Mesendoderm (in vitro differentiated cells): ENCODE measurements around the gene EFCAB11.

Experiments used
- DNase-seq: peaks from one replicate; pipeline ENCODE4 v3.0.0; 2013
- H2AK5ac ChIP-seq: 2 replicates; pipeline ENCODE4 v1.6.1; 2013; ENCODE audit warnings: low read length, inconsistent platforms
- H2BK120ac ChIP-seq: 2 replicates; pipeline ENCODE4 v1.6.1; 2013; ENCODE audit warnings: low read depth, mild to moderate bottlenecking, low read length, moderate library complexity, mixed read lengths
- H2BK15ac ChIP-seq: replicated peaks from 2 replicates; pipeline ENCODE4 v1.6.1; 2013; ENCODE audit warnings: low read depth, mild to moderate bottlenecking, moderate library complexity
- H2BK5ac ChIP-seq: 2 replicates; pipeline ENCODE4 v1.6.1; 2013; ENCODE audit warnings: low read length, inconsistent platforms
- H3K18ac ChIP-seq: 2 replicates; pipeline ENCODE4 v1.6.1; 2013; ENCODE audit warnings: mild to moderate bottlenecking, low read length, mixed read lengths
- H3K23ac ChIP-seq: one replicate; pipeline ENCODE4 v1.6.1; 2013; ENCODE audit warnings: low read length
- H3K27ac ChIP-seq: 2 replicates; pipeline ENCODE4 v1.5.1; 2013; ENCODE audit warnings: low read depth, mild to moderate bottlenecking, inconsistent platforms, low read length, moderate library complexity
- H3K27me3 ChIP-seq: 2 replicates; pipeline ENCODE4 v1.6.1; 2013; ENCODE audit warnings: low read length, control low read depth, mild to moderate bottlenecking, inconsistent platforms; ENCODE audit not compliant: insufficient read depth, poor library complexity
- H3K36me3 ChIP-seq: 2 replicates; pipeline ENCODE4 v1.6.1; 2013; ENCODE audit warnings: low read length, inconsistent platforms; ENCODE audit not compliant: control insufficient read depth, insufficient read depth
- H3K4ac ChIP-seq: one replicate; pipeline ENCODE4 v1.6.1; 2013; ENCODE audit warnings: low read depth, mild to moderate bottlenecking, low read length, moderate library complexity
- H3K4me1 ChIP-seq: 2 replicates; pipeline ENCODE4 v1.6.1; 2013; ENCODE audit warnings: low read depth, low read length, inconsistent platforms; ENCODE audit not compliant: control insufficient read depth
- H3K4me2 ChIP-seq: 2 replicates; pipeline ENCODE4 v1.6.1; 2013; ENCODE audit warnings: low read length
- H3K4me3 ChIP-seq: 2 replicates; pipeline ENCODE4 v1.5.1; 2013; ENCODE audit warnings: mild to moderate bottlenecking, low read length
- H3K56ac ChIP-seq: one replicate; pipeline ENCODE4 v1.6.1; 2013; ENCODE audit warnings: low read length
- H3K79me1 ChIP-seq: 2 replicates; pipeline ENCODE4 v1.6.1; 2013; ENCODE audit warnings: low read length, inconsistent platforms
- H3K79me2 ChIP-seq: 2 replicates; pipeline ENCODE4 v1.6.1; 2013; ENCODE audit warnings: mild to moderate bottlenecking, low read length; ENCODE audit not compliant: control insufficient read depth, insufficient read depth
- H3K9ac ChIP-seq: 2 replicates; pipeline ENCODE4 v1.6.1; 2013; ENCODE audit warnings: low read length, inconsistent platforms
- H4K5ac ChIP-seq: one replicate; pipeline ENCODE4 v1.6.1; 2013; ENCODE audit warnings: low read length
- H4K8ac ChIP-seq: one replicate; pipeline ENCODE4 v1.6.1; 2013; ENCODE audit warnings: low read depth, mild to moderate bottlenecking, control low read depth, low read length, moderate library complexity
- WGBS: extraction: QIAGEN DNeasy Blood & Tissue Kit; methylation state at CpG from one replicate; pipeline ENCODE4 v1.1.7; 2013; ENCODE audit warnings: low lambda C conversion rate, missing lambda C conversion rate; ENCODE audit not compliant: insufficient coverage; ENCODE audit errors: extremely low coverage; 5-methylcytosine and 5-hydroxymethylcytosine counted together

EFCAB11 gene

DNA sequence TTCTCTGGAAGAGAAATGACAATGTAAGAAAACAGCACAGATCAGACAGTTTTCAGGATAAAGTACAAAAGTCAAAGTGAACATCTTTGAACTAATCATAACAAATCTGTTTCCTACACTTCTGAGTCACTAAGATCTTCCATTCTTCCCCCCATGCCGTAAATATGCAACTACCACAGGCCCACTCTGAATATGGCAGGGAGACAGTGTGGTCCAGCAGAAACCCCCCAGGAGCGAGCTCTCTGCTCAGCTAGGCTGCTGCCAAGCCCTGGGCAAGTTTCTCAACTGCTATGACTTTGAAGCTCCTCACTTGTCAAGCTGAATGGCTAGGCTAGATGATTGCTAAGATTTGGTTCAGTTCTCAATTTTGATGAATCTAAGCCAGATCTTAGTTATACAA is 148.1 kb downstream of the EFCAB11 start:
- no peaks in the 10 kb centered on the region for H3K79me1 ChIP-seq
- H3K36me3 ChIP-seq, result no peaks in the 10 kb centered on the region
- DNase-seq, result no peak
- H3K4me1 ChIP-seq, result no peaks in the 10 kb centered on the region
- H4K8ac ChIP-seq, result no peak overlapping the region
- H3K23ac ChIP-seq, result no peak overlapping the region
- H2BK5ac ChIP-seq, result no peak overlapping the region
- H4K5ac ChIP-seq, result no peak overlapping the region
- H3K9ac ChIP-seq, result no peak overlapping the region
- no peak overlapping the region for H2BK15ac ChIP-seq
- no peak overlapping the region for H3K4me3 ChIP-seq
- H3K56ac ChIP-seq, result no peak overlapping the region
- no peak overlapping the region for H3K27ac ChIP-seq
- H3K4me2 ChIP-seq, result no peak overlapping the region
- H3K18ac ChIP-seq, result no peak overlapping the region
- no peak overlapping the region for H2AK5ac ChIP-seq
- no peaks in the 10 kb centered on the region for H3K27me3 ChIP-seq
- H2BK120ac ChIP-seq, result no peak overlapping the region
- no peak overlapping the region for H3K4ac ChIP-seq
- H3K79me2 ChIP-seq, result no peaks in the 10 kb centered on the region
- WGBS, result no CpG with 5 or more reads among the region's 2 CpGs

- H4K8ac ChIP-seq, result no peak overlapping the region
- no peak overlapping the region for H3K9ac ChIP-seq
- H3K36me3 ChIP-seq, result no peaks in the 10 kb centered on the region
- no peaks in the 10 kb centered on the region for H3K79me1 ChIP-seq
- no peak overlapping the region for H3K23ac ChIP-seq
- H2BK5ac ChIP-seq, result no peak overlapping the region
- H3K4me2 ChIP-seq, result no peak overlapping the region
- no peak overlapping the region for H2AK5ac ChIP-seq
- H3K4ac ChIP-seq, result no peak overlapping the region
- no peak overlapping the region for H3K56ac ChIP-seq
- WGBS, result no CpG with 5 or more reads among the region's 1 CpG
- DNase-seq, result no peak
- no peak overlapping the region for H3K27ac ChIP-seq
- no peak overlapping the region for H2BK15ac ChIP-seq
- no peak overlapping the region for H3K4me3 ChIP-seq
- H3K27me3 ChIP-seq, result no peaks in the 10 kb centered on the region
- H3K4me1 ChIP-seq, result no peaks in the 10 kb centered on the region
- no peak overlapping the region for H3K18ac ChIP-seq
- no peak overlapping the region for H4K5ac ChIP-seq
- H3K79me2 ChIP-seq, result no peaks in the 10 kb centered on the region
- H2BK120ac ChIP-seq, result no peak overlapping the region
Observed at GRCh38 chr14:89805501-89805900, 149.0 kb downstream of the EFCAB11 start.

- no peaks in the 10 kb centered on the region for H3K79me2 ChIP-seq
- no peak overlapping the region for H3K4me2 ChIP-seq
- WGBS, result no CpG with 5 or more reads among the region's 5 CpGs
- H4K8ac ChIP-seq, result no peak overlapping the region
- H3K79me1 ChIP-seq, result no peaks in the 10 kb centered on the region
- no peak overlapping the region for H2AK5ac ChIP-seq
- H2BK15ac ChIP-seq, result no peak overlapping the region
- H3K56ac ChIP-seq, result no peak overlapping the region
- no peaks in the 10 kb centered on the region for H3K4me1 ChIP-seq
- no peaks in the 10 kb centered on the region for H3K27me3 ChIP-seq
- no peak overlapping the region for H2BK120ac ChIP-seq
- no peaks in the 10 kb centered on the region for H3K36me3 ChIP-seq
- H3K23ac ChIP-seq, result no peak overlapping the region
- DNase-seq, result no peak
- H2BK5ac ChIP-seq, result no peak overlapping the region
- no peak overlapping the region for H3K4ac ChIP-seq
- no peak overlapping the region for H3K4me3 ChIP-seq
- no peak overlapping the region for H3K18ac ChIP-seq
- H3K27ac ChIP-seq, result no peak overlapping the region
- no peak overlapping the region for H3K9ac ChIP-seq
- no peak overlapping the region for H4K5ac ChIP-seq
Observed at GRCh38 chr14:89803542-89803941, 151.0 kb downstream of the EFCAB11 start.

DNA sequence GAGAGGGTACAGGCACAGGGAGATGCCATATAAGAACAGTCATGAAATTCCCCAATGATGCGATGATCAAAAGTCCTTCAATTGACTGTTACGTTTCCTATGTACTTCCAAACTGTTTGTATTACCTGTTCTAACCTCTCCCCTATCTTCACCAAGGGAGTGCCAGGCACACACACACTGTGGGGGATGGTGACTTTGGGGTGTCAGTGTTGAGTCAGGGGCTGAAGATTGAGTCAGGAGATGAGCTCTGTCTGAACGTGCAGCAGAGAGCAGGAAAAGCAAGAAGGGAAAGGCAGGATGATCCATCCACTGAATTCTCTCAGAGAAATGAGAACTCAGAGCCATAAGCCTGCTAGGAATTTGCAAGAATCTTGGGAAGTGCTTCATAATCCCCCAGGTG is 153.4 kb downstream of the EFCAB11 start:
- Histone ChIP-seq H2BK15ac (no peak overlapping the region), H2BK120ac (no peak overlapping the region), H3K4me2 (no peak overlapping the region), H3K23ac (no peak overlapping the region), H4K5ac (no peak overlapping the region), H3K4me1 (no peaks in the 10 kb centered on the region), H3K4ac (no peak overlapping the region), H3K79me1 (no peaks in the 10 kb centered on the region), H3K36me3 (no peaks in the 10 kb centered on the region), H3K79me2 (no peaks in the 10 kb centered on the region), H3K18ac (no peak overlapping the region), H2AK5ac (no peak overlapping the region), H4K8ac (no peak overlapping the region), H2BK5ac (no peak overlapping the region), H3K9ac (no peak overlapping the region), H3K4me3 (no peak overlapping the region), H3K27me3 (no peaks in the 10 kb centered on the region), H3K27ac (no peak overlapping the region), H3K56ac (no peak overlapping the region)
- WGBS, result no CpG with 5 or more reads among the region's 3 CpGs
- DNase-seq, result no peak

GRCh38 chr14:89798212-89798773 is 156.2 kb downstream of the EFCAB11 start:
- Histone ChIP-seq H2AK5ac (no peak overlapping the region), H3K4me1 (no peaks in the 10 kb centered on the region), H3K4ac (no peak overlapping the region), H4K8ac (no peak overlapping the region), H2BK120ac (no peak overlapping the region), H3K23ac (no peak overlapping the region), H3K4me3 (no peak overlapping the region), H3K79me2 (no peaks in the 10 kb centered on the region), H4K5ac (no peak overlapping the region), H2BK15ac (no peak overlapping the region), H3K27me3 (no peaks in the 10 kb centered on the region), H3K56ac (no peak overlapping the region), H3K9ac (no peak overlapping the region), H3K27ac (no peak overlapping the region), H3K36me3 (no peaks in the 10 kb centered on the region), H3K4me2 (no peak overlapping the region), H2BK5ac (no peak overlapping the region), H3K79me1 (no peaks in the 10 kb centered on the region), H3K18ac (no peak overlapping the region)
- no CpG with 5 or more reads among the region's 4 CpGs for WGBS
- DNase-seq, result no peak

DNA sequence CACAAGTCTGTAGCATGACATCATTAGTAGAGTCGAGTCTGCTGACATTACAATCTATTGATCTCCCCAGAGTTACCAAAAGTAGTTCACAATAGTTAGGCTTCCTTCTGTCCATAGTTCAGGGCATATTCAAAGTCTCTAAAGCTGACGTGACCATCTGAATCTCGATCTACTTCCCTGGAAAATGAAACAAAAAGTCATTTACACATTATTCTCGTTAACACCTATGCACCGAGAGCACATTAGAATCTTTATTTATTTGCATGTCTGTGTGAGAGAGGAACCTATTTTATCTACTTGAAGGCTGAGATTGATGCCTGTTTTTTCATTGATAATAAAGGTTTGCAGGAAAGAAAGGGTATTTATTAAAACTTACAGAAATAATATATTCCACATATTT is 157.4 kb downstream of the EFCAB11 start:
- no peak overlapping the region for H2AK5ac ChIP-seq
- H3K4me1 ChIP-seq, result no peaks in the 10 kb centered on the region
- no peaks in the 10 kb centered on the region for H3K27me3 ChIP-seq
- H3K4ac ChIP-seq, result no peak overlapping the region
- no peaks in the 10 kb centered on the region for H3K79me1 ChIP-seq
- H3K9ac ChIP-seq, result no peak overlapping the region
- H3K79me2 ChIP-seq, result no peaks in the 10 kb centered on the region
- H3K4me3 ChIP-seq, result no peak overlapping the region
- H2BK5ac ChIP-seq, result no peak overlapping the region
- H4K8ac ChIP-seq, result no peak overlapping the region
- H4K5ac ChIP-seq, result no peak overlapping the region
- H3K36me3 ChIP-seq, result no peaks in the 10 kb centered on the region
- no peak overlapping the region for H2BK120ac ChIP-seq
- no peak overlapping the region for H3K23ac ChIP-seq
- no peak overlapping the region for H3K27ac ChIP-seq
- no CpG with 5 or more reads among the region's 5 CpGs for WGBS
- H3K18ac ChIP-seq, result no peak overlapping the region
- no peak overlapping the region for H3K56ac ChIP-seq
- no peak for DNase-seq
- H2BK15ac ChIP-seq, result no peak overlapping the region
- H3K4me2 ChIP-seq, result no peak overlapping the region
